ENCODE results near the gene GCM1.

The GCM1 gene

DNA sequence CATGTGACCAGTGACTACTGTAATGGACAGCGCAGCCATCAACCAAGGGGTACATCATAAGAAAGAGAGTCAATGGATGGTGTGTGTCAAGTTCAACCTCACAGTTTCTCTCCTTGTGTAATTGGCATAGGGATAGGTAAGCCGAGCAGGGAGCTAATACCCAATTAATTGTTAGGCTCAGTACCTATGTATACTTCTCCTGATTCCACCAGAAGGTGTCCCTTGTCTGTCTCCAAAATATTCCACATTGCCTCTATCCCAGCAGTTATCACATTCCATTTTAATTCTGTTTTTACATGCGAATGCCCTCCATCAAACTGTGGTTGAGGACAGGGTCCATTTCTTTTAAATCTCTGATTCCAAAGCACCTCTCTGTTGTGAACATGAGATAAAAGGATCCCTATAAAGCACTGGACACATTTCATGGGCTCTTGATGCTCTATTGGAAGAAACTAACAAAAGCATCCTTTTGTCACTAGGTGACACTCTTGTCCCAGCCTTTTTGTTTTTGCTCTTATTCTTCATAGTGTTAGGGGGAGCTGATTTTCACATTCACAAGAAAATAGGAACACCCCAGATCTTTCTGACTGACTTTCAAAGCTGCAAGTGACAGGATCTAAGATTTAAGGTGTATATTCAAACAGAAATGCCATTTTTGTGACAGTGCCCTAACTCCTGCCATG is 44.5 kb downstream of the GCM1 start:
- no peak for DNase-seq

DNA sequence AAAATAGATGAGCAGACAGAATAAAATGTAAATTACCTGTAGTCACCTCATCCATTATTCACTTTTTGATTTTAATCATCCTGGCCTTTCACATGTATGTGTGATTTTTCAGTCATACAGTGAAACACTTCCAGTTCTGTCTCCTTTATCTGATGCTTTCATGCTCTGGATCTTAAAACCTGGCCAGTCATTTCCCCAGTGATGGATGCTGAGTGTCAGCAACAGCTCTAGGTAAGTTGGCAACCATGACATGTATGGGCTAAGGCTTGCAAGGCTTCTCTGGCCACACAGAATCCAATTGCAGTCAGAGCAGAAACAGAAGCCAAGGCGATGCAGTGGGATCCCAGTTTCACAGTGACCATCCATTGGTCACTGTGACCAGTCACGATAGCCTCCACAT is 47.6 kb downstream of the GCM1 start:
- no peak for DNase-seq

DNA sequence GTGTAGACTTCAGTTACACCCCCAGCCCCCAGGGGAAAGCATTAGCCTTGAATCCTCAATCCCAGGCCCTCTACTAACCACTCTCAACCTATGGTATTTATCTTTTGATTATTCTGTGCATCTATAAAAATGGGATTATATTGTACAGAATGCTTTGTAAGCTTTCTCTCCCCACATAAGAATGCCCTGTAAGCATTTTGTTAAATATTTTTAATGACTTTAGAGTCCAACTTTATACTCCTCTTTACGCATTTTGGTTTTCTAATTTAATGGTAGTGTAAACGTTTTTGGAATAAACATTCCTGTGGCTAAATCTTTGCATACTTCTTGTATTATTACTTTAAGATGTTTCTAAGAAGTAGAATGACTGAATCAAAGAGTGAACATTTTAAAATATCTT is 48.1 kb downstream of the GCM1 start:
- DNase-seq, result no peak

DNA sequence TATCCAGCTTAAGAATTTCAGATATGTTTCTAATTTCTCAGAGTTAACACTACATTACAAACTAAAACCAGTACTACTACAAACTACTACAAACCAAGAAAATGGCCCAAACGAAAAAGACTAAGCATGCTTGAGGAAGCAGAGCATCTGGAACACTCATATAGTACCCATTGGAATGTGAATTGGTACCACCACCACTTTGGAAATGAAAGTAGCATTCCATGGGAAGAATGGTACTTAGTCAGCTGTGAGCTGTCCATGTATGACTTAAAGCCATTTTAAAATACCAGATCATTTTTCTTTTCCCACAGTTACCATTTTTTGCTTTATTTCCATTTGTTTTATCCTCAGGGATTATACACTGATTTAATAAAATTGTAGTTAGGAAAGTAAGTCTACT is 52.9 kb downstream of the GCM1 start:
- DNase-seq, result no peak

DNA sequence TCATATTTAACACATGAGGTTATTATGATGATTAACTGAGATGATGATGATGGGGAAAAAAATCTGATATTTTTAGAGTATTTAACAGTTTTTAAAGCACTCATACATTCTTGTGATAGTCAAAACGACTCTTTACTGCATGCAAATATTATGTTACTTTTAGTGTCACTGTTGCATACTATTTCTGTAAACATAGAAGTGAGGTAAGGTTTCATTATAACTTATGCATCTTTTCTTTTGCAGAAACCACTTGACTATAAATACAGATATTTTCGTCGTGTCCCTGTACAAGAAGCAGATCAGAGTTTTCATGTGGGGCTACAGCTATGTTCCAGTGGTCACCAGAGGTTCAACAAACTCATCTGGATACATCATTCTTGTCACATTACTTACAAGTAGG is 53.4 kb downstream of the GCM1 start:
- no peak for DNase-seq

DNA sequence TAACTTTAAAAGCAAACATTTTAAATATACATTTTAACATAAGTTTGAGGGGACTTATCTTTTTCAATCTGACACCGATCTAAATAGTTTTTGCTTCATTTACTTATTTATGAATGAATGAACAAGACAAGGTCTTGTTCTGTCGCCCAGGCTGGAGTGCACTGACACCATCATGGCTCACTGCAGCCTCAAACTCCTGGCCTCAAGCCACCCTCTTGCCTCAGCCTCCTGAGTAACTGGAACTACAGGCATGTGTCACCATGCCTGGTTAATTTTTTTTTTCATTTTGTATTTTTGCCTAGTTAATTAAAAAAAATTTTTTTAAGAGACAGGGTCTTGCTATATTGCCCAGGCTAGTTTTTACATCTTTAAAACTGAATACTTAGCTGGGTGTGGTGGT is 58.1 kb downstream of the GCM1 start:
- DNase-seq, result no peak

DNA sequence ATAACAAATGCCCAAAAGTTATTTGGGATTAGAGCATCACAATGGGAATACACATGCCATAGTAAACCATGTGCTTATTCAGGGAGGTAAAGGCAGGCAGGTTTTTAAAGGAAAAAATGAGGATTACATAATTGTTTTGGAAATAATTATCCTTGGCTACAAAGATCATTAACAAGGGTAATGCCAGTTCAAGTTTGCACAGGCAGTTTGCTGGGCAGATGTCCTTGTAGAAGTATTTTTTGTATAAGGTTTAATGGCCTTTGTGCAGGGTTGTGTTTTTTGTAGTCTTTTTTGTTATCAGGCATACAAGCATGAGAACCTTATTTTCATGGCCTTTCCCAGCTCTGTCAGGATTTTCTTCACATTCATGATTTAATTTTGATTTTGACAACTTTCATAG is 58.7 kb downstream of the GCM1 start:
- DNase-seq, result no peak

DNA sequence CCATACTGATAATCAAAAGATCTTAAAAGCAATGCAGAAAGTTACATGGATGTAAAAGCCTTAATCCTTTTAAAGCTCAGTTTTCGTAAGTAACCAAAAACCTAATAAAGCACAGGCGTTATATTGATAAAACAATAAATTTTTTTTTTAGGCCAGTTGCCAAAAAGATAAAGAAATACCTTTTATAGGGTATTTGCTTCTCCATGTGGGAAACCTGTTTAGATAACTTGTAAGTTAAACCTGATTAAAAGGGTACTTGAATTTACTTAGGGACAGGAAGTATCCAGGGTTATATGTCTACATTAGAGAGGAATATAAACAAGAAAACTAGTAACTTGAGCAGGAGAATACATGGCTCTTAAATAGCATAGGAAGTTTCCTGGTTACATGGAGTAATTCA is 62.3 kb downstream of the GCM1 start:
- DNase-seq, result no peak

DNA sequence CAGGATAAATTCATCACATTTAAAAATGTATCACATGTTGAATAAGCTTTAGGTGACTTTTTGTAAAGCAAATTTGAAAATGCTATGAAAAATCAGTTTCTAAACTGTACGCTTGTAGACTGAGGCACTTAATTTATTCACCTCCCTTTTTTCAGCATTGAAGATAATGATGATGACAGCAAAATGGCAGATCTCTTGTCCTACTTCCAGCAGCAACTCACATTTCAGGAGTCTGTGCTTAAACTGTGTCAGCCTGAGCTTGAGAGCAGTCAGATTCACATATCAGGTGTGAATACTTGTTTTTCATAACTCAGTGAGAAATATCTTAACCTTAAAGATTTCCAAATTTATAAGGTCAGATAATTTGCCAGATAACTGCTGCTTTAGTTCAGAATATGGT is 67.8 kb downstream of the GCM1 start:
- DNase-seq, result no peak

All from effector CD4-positive, alpha-beta T cell (primary cell).